Measurements from ENCODE around the gene MYL6.
A peak's percentile ranks its signal among the peaks of the same experiment; 100 is the strongest.

The MYL6 gene

GRCh38 chr12:56124133-56124532 is 34.0 kb upstream of the MYL6 start:
- no peak for DNase-seq (ENCODE audit: insufficient read length, low spot score)
- no peak for TF ChIP-seq CTCF (IDR thresholded peaks at IDR 0.05; ENCODE audit: insufficient read depth, missing control alignments)
- no peak for FAIRE-seq

GRCh38 chr12:56126732-56127239 is 31.4 kb upstream of the MYL6 start:
- TF ChIP-seq CTCF (IDR thresholded peaks at IDR 0.05; ENCODE audit: insufficient read depth, missing control alignments): no peak
- FAIRE-seq: no peak
- DNase-seq (ENCODE audit: insufficient read length, low spot score): no peak

GRCh38 chr12:56127485-56127887 is 30.7 kb upstream of the MYL6 start:
- TF ChIP-seq CTCF (IDR thresholded peaks at IDR 0.05; ENCODE audit: insufficient read depth, missing control alignments): no peak
- DNase-seq (ENCODE audit: insufficient read length, low spot score) (no peak), FAIRE-seq (no peak)

- FAIRE-seq (no peak), DNase-seq (ENCODE audit: insufficient read length, low spot score) (peak; percentile 78)
- TF ChIP-seq CTCF (IDR thresholded peaks at IDR 0.05; ENCODE audit: insufficient read depth, missing control alignments): no peak
Measured at GRCh38 chr12:56127888-56128669, 30.1 kb upstream of the MYL6 start, which contains the start of gene ESYT1. ESYT1 (plus strand) TSS chr12:56128267; CDS start chr12:56128320, 53 bp downstream.

- FAIRE-seq (no peak), DNase-seq (ENCODE audit: insufficient read length, low spot score) (no peak)
- no peak for TF ChIP-seq CTCF (IDR thresholded peaks at IDR 0.05; ENCODE audit: insufficient read depth, missing control alignments)
Measured at GRCh38 chr12:56128670-56129205, 29.4 kb upstream of the MYL6 start.

GRCh38 chr12:56129206-56129941 is 28.8 kb upstream of the MYL6 start:
- no peak for FAIRE-seq
- TF ChIP-seq CTCF (IDR thresholded peaks at IDR 0.05; ENCODE audit: insufficient read depth, missing control alignments): no peak
- DNase-seq (ENCODE audit: insufficient read length, low spot score): no peak
